HG03439 (cell line): ENCODE measurements around the gene MSX1.

ENCODE experiments used
- ATAC-seq: cut with Tn5 transposase; IDR thresholded peaks from one replicate; pipeline ENCODE4 v1.9.1; 2021; ENCODE audit warnings: mild to moderate bottlenecking, moderate library complexity; ENCODE audit not compliant: unreplicated experiment

The MSX1 gene

DNA sequence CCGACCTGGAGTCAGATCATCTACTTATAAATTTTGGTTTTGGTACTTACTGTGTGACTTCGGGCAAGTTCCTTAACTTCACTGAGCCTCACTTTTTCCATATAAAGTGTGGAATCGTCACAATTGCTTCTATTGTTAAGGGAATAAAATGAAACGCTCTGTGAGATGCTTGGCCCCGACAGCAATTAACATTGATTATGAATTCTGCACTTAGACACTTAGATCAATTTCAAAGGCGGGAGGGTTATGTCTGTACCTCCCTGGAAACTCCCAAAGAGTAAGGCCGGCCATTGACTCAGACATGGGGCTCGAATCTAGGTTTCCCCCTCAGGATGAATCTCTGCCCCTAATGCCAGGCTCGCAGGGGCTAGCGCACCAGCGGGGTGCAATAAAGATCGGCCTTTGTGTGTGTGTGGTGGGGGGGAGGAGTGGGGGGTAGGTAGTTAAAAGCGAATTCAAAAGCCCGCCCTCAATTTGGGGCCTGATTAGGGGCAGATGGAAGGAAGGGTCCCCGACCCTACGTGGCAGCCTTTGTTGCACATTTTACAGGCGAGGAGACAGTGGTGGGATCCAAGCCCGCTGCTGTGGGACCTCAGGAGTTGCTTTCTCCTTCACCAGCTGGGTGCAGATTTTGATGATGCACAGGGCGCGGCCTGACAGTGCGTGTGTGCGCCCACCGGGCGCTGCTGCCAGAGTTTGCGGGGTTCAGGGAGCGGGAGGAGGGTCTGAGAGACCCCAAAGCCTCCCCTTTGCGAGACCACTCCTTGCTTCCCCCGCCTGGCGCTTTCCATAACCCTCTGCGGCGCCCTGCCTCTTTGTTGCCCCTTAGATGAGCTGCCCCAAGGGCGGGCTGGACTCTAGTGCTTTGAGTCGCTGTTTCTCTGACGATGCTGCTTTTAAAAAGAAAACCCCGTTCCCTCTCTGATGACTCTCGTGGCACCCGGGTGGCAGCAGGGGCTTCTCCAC, 9.6 kb downstream of the MSX1 start:
- ATAC-seq = no peak

DNA sequence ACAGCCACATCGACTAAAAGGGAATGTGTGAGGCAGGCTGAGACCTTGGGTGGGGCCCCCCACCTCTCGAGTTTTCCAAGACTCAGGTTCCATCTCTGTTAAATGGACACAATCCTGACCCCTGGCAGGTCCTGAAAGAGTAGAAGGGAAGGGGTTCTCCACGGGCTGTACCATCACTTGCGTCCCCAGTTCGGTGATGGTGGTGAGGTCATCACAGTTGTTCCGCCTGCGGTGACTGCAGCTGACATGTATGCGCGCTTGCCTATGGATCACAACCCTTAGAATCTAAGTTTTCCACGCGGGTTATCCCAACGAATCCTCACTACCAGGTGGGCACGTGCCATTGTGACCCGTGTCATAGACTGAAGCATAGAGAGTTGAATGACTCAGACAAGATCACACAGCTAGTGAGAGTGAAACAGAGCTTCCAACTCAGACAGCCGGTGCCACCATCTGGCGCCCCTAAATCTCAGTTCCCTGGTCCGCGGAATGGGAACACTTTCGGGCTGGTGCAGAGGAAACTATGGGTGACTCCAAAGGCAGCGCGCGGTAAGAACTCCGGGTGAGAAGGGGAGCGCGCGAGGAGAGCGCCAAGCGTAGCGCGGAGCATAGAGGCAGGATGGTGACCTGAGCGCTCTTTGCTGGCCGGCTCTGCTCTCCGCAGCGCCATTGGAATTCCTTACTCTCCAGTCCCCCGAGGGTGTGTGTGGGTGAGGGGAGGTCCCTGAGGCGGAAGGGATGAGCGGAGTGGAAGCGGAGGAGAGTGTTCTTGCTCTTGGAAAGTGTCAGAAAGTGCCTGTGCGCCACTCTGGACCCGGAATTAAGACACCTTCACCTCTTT, 10.5 kb downstream of the MSX1 start:
- ATAC-seq = no peak

DNA sequence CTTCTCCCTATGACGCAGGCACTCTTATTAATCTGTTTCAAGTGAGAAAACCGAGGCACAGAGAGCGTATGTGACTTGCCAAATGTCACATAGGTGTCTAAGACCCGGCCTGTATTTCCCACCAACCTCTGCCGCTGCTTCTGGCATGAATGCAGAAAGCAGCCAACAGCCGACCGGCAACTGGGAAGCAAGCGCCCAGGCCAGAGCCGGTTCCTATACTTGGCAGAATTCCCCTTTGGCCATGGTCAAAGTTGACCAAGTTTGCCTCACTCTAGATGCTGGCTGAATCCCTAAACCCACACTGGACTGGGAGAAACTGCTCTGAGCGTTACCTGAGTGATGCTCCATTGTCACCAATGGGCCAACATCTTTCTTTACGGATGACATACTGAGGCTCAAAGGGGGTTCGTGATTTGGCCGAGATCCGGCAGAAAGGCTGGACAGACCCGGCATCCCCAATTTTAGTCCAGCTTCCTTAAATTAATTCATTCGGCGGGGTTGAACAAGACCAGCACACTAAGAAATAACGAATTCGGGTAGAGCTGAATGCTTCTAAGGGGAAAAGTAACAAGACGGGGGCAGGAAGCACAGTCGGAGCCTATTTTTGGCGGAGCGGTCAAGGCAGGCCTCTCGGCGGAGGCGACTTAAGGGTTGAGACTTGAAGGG, 11.2 kb downstream of the MSX1 start:
- ATAC-seq = no peak

DNA sequence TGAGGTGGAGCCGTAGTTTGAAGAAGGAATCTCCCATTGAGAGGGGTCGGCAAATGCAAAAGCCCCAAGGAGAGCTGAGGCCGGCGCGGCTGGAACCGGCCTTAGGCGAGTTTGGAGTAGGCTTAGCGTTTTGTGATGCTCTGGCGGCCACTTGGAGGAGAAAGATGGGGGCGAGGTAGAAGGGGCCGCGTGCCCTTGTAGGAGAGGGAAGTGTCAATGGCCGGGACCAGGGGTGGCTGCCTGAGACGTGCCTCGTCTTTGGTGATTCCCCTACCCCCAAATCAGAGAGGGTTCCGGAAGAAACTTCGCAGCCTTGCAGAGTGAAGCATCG, 11.7 kb downstream of the MSX1 start:
- ATAC-seq = no peak

DNA sequence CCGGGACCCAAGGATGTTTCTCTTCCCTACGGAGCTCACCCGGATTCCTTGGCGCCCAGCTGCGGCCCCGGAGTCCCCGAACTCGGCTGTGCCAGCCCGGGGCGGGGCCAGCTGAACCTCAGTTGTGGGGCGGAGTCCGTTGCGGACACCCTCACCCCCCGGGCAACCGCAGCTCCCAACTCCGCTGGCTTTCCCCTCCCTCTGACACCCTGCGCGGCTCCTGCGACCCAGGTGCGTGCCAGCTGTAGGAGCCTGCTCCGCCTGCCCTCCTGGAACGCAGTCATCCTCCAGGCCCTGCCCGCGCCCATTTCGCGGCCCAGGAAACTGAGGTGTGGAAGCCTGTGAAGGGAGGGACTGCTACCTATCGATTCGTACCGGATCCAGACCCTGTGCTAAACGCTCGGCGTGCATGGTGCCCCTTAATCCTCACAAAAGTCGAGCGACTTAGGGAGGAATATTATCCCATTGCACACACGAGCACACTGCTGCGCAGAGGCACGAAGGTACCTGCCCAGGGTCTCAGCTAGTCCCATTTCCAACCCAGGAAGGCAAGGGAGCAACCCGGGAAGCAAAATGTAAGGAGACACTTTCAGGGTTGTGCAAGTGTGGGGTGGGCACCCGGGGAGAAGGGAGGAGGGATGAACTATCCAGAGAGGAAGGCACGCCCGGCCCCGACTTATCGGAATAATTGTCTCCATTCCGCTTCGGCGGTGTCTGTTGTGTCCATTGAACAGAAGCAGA, 12.3 kb downstream of the MSX1 start:
- no peak for ATAC-seq

DNA sequence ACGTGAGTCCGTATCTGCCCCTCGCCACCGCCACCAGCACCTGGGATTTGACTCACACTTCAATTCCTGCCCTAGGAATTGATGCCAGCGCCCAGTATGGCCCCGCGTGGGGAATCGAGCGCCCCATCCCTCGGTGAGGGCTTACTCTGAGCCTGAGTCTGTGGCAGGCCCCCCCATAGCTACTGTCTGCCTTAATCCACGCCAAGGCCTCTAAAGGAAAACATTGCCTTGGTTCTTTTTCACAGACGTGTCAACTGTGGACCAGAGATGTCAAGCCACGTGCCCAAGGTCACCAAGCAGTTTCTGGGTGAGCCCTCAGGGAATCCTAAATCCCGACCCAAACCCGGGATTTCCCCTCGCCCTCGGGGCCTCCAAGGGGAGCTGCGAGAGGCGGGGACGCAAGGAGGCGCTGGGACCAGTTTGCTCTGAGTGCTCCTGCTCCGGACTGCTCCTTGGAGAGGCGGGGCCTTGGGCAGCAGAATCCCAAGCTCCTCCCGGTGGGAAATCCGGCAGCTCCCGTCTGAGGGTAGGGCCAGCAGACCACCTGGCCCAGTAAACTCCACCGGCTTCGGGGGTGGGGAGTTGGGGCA, 12.9 kb downstream of the MSX1 start:
- no peak for ATAC-seq

DNA sequence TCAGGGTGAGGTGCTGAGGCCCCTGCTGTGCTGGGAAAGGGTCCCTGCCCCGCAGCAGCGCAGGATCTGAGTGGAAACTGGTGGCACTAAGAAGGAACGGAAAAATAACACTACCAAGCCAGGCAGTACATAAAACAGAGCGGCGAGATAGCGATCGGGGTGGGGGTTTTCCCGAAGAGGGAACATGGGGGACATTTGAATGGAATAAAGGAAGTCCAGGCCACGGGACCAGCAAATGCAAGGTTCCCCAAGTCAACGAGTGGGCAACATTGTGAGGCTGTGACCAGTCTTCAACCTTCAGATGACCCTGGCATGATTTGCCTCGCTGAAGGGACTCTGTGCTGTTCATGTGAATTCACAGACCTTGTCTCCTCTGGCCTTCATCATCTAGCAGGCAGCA, 13.7 kb downstream of the MSX1 start:
- no peak for ATAC-seq

DNA sequence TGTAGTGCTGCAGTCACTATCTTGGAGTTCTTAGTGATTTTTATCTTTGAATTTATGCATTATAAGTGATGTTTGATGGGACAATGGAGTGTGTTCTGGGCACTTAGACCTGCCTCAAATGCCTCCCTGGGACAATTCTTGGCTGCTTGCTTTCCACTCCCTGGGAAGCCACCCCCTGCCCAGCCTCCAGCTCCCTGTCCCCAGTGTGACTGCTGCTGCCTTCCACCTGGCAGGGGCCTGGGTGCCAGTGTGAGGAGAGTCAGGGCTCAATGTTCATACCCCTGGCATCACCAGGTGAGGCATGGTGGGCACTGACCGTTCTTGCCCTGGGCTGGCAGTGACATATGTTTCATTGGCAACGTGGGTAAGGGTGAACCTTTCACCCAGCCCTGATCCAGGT, 14.8 kb downstream of the MSX1 start:
- no peak for ATAC-seq

DNA sequence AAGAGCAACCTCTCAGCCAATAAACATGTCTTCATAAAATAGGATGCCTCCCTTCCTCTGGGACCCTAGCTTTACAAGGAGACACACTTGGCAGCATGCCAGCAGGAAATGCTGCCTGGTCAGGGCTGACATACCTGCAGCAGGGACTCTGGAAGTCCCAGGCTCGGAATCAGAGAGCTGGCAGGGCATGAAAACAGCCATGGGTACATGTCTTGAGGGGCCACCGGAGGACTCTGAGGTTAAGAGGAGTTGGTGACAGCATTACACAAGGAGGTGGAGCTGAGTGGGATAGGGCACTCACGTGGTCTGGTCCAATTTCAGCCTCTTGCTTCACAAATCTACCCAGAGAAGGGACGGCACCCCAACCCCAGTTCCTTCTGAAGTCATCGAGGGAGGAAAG, 15.7 kb downstream of the MSX1 start:
- ATAC-seq = no peak

DNA sequence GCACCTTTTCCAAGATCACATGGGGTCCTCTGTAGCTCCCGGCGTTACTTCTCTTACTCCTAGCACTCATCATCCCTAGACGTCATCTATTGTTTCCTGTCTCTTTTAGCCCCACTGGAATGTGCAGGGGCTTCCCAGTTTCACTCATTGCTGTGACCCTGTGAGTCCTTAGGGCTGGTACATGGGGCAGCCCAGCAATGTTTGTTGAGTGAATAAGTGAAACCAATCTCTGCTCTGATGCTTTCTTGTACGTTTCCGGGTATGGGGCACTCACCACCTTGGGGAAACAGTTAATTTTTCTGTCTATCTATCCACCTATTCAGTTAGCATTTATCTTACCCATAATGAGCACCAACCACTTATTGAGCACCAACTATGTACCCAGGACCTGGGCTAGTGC, 16.1 kb downstream of the MSX1 start:
- ATAC-seq = no peak

DNA sequence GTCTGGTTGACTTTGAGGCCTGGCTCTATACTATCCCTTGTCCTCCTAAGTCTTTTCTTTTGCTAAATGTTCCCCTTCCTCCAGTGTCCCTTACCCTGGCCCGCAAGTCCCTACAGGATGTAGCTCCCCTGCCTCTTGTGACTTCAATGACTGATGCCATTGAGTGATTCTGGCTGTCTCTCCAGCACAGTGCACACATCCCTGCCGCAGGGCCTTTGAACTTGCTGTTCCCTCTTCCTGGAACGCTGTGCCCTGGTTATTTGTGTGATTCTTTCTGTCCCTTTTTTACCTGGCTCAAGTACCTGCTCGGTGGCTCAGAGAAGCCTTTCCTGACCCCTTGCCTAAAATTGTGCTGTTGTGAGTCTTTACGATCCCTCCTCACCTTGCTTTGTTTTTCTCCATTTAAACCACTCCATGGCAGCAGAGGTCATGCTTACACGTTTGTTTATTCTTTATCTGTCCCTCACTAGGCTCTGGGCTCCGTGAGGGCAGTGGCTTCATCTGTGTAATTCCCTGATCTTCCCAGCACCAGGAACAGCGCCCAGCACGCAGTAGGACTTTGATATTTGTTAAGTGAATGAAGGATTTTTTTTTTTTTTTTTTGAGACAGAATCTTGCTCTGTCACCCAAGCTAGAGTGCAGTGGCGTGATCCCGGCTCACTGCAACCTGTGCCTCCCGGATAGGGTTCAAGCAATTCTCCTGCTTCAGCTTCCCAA, 17.6 kb downstream of the MSX1 start:
- ATAC-seq = no peak

DNA sequence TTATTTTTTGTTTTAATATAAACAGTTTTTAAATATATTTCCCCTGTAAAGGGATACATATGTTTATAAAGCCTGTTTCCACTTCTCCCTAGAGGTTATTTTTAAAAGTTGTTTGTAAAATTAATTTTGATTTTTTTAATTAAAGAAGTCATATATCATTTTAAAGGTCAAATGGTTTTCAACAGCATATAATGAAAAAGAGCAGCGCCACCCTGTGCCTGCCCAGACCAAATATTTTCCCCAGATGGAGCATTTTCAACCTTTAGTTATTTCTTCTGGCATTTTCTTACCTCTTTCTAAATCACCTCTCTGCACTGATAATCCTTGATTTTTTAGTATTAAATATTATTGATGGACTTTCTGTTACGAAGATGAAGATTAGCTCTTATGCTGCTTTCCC, 21.0 kb downstream of the MSX1 start:
- no peak for ATAC-seq

DNA sequence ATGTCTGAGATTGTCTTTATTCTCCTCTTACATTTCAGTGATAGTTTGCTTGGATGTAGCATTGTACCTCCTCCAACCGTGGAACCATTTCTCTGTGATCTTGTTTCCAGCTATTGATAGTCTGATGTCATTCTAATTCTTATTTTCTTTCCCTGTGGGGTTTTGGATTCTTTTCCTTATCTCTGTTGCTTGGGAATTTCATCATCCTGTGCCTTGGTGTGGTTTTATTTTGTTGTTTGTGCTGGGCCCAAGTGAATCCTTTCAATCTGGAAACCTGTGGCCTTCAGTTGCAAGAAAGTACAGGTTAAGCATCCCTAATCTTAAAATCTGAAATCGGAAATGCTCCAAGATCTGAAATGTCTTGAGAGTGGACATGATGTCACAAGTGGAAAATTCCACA, 22.0 kb downstream of the MSX1 start:
- no peak for ATAC-seq

DNA sequence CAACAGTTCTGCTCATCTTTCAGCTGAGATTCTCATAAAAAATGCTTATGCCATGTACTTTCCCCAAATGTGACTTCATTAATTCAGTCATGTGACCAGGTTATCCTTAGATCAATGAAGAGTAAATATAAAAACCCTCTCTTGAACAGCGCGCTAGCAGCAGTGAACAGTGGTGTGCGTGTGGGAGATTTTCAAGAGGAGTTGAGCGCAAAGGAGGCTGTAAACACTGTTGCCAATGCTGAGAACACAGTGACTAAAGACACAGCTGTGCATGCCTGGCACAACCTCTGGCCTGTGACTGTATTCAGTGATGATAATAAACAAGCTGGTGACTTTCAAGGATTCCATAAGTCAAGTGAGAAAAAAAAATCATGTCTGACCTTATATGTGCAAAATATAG, 25.1 kb downstream of the MSX1 start:
- ATAC-seq = no peak

DNA sequence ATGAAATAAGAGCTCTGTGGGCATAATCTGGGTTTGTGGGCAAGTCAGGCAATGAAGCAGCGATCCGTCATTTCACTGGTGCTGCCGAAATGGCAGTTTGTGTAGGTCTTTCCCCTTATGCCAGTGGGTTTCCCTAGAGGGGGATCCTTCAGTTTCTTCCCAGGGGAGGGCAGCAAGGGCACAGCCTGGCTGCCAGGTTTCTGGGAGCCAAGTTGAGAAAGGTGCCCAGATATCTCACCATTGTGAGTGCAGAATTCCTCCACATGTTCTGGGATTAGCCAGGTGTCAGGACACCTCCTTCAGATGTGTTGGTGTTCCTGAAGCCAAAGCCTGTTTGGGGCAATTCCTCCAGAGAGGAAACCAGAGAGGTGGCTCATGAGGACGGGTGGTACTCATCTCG, 28.0 kb downstream of the MSX1 start:
- no peak for ATAC-seq

DNA sequence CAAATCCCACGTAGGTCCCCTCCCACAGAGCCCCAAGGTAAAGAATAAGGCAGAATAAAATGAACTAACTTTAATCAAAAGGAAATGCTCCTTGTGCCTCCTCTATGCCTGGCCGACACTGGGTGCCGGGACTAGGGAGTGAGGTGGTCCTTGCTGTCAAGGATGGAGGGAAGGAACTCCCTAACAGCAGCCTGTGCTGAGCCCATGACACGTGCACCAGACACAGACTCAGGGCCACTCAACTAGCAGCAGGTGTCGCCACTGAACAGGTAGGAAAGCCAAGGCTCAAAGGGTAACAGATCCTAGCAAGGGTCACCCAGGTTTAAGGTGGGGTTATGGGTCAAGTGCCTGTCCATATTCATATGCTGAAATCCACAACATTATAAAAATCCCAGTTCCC, 29.2 kb downstream of the MSX1 start:
- ATAC-seq = no peak

DNA sequence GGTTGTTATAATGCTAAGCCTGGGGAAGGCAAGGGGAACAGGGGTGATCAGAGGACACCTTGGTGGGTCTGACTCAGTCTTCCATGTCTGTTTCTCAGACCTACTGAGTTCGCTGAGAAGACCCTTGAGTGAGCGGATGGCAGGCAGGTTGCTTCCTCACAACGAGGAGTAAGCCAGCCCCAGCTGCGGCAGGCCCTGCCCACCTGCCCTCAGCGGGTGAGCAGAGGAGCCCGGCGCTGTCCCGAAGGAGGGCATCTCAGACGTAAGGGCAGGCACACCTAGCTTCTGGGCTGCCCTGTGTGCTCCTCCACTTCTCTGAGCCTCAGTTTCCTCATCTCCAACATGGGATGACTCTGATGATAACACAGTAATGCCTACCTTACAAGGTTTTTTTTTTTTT, 30.3 kb downstream of the MSX1 start:
- ATAC-seq = no peak

DNA sequence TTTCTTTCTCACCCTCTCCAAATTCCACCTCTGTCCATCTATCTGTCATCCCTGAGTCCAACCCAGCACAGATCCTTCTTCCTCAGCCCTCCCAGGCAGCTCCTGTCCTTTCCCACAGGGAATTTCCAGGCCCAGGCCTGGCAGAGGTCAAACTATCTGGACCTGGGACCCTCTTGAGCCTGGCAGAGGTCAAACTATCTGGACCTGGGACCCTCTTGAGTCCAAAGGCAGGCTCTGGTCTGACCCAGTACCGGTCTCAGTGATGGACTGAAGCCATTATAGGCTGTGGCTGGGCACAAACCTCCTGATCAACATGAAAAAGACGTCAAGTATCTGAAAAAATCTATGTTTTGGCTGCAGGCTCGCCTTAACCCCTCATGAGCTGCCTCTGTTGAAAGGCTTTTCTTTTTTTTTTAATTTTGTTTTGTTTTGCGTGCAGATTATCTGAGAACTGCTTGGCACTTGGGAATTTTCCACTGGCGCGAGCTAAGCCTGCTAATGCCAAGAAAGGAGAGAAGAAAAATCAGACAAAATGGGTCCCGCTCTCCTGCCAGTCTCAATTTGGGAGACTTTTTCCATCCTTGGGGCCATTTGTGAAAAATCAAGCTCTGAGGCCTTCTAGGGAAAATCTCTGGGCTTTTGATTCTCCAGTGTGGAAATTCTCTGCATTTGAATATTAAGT, 31.2 kb downstream of the MSX1 start:
- no peak for ATAC-seq

DNA sequence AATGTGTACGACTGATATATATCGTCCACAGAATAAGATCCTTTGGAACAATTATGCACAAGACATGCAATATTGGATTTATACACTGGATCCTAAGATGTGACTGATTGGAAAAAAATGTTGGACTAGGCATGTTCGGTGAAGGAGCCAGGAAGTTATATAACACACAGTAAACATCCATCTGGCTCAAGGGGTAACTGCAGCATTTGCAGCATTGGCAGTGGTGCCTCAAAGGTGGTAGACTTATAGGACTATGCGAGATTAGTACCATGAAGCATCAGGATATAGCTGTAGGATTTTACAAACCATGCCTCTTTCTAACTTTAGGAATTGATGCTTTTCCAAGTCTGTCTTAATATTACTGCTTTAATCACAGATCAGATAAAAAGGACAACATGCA, 34.3 kb downstream of the MSX1 start:
- no peak for ATAC-seq
